GM15510 (cell line): Measurements from ENCODE around the gene NPNT.

Experiments used
- POLR2A ChIP-seq: IDR thresholded peaks from 3 replicates; pipeline ENCODE4 v1.6.1; 2011; ENCODE audit warnings: borderline replicate concordance; ENCODE audit not compliant: insufficient read length; ENCODE audit errors: extremely low read depth

Gene NPNT, protein sequence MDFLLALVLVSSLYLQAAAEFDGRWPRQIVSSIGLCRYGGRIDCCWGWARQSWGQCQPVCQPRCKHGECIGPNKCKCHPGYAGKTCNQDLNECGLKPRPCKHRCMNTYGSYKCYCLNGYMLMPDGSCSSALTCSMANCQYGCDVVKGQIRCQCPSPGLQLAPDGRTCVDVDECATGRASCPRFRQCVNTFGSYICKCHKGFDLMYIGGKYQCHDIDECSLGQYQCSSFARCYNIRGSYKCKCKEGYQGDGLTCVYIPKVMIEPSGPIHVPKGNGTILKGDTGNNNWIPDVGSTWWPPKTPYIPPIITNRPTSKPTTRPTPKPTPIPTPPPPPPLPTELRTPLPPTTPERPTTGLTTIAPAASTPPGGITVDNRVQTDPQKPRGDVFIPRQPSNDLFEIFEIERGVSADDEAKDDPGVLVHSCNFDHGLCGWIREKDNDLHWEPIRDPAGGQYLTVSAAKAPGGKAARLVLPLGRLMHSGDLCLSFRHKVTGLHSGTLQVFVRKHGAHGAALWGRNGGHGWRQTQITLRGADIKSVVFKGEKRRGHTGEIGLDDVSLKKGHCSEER

DNA sequence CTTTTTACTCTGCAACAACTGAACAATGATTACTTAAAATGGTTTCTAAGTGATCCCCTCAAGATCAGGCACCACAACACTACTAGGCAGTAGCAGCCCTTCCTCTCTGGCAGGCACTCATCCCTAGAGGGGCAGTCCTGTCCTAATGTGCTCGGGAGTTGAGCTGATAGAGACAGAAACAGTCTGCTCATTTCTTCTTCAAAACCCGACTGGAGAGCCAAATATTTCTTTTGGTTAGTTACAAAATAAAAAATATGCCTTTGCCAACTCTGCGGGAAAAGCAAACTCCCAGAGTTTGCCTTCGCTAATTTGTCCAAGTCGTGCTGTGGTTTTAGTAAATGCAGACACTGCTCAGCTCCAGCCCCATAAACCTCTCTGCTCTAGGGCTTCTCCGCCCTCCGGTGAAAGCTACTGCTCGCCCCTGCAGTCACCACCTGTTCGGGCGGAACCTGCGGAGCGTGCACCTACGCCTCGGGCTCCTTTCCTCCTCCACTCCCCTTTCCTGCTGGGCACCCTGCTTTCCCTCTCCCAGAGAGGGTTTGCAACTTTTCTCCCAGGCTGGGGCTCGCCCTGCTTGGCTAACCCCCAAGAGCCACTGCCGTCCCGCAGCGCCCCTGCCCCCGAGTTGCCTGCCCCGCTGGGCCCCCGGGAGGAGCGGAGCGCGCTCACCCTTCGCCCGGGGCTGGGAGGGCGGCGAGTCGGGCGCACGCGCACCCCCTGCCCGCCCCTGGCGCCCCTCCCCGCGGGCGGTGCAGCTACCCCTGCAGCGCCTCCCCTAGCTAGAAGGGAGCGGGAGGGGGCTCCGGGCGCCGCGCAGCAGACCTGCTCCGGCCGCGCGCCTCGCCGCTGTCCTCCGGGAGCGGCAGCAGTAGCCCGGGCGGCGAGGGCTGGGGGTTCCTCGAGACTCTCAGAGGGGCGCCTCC lies at the start of gene NPNT:
NPNT (plus strand) TSS at position 812 of the 923 bp plus-strand sequence. CDS start 182 bp downstream, outside the sequence.
- TF ChIP-seq POLR2A, result no peak

DNA sequence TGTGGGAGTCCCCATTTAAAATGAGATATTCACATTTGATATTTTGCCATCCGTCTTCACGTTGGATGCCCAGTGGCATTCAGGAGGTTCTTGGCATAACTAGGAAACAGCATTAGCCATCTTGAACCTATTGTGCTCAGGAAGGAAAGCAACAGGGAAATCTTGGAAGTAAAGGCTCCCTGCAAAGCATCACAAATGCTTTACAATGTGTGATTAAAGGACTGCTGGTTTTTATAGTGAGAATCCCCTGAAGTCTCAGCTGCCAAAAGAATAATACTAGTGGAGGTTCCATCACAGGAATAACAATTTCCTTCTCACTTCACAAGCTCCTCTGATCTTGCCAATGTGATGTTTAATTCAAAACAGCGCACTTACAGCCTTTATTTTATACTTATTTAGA lies 49.7 kb upstream of the NPNT start:
- no peak for TF ChIP-seq POLR2A

DNA sequence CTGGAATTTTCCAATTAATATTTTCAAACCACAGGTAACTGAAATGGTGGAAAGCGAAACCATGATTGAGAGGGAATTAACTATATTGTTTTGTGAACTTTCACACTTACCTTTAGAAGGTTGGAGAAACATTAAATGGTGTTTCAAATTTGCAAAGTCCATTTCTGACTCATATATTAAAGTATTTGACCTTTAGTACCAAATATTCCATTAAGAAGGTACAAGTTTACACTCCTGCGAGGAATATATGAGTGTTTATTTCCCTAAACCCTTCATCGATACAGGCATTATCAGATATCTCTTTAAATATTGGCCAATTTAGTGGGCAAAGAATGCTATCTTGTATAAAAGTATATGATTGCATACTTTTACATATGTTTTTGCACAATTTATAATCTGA lies 44.1 kb upstream of the NPNT start:
- TF ChIP-seq POLR2A, result no peak

DNA sequence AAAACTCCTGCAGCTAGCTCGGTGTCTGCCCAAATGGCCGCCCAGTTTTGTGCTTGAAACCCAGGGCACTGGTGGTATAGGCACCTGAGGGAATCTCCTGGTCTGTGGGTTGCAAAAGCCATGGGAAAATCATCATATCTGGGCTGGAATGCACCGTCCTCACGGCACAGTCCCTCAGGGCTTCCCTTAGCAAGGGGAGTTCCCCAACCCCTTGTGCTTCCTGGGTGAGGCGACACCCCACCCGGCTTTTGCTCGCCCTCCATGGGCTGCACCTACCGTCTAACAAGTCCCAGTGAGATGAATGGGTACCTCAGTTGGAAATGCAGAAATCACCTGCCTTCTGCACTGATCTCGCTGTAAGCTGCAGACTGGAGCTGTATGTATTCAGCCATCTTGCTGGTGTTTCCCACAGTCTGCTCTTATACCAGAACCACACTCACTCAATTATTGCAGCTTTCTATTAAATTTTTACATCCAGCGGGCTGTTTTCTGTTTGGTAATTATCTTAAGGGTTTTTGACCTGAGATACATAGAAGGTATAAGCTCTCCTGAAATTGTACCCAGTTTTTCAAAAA lies 36.7 kb upstream of the NPNT start:
- no peak for TF ChIP-seq POLR2A

DNA sequence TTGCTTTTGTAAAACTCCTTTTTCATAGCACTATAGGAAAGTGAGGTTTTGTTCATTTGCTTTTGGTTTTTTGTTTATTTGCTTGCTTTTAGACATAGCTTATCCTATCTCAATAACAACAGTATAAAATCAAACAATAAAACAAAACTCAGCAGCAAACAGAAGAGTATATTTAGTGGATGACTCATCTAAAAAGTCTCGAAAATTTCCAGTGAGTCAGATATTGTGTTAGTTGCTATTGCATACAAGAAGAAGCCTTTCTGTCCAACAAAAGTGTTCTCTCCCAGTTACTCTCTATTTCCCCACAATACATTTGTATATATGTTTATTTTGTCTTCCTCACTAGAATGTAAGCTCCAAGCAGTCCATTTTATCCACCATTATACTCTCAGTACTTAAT lies 36.0 kb upstream of the NPNT start:
- no peak for TF ChIP-seq POLR2A

DNA sequence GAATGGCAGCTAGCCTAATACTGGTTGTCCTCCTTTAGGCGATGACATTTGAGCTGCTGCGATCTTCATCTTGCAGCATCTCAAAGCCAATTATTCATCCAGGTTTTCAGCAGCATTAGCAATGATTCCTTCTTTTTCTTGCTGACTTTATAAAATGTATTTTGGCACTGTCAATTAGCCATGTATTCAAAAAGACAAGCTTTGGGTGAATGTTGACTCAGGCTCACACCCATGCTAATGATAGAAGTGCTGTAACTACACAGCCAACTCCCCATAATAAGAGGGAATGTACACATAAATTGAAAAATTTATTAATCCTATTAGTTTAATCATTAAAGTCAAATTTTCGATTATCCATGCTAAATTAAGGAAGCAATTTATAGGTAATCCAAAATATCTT lies 24.3 kb upstream of the NPNT start:
- no peak for TF ChIP-seq POLR2A

DNA sequence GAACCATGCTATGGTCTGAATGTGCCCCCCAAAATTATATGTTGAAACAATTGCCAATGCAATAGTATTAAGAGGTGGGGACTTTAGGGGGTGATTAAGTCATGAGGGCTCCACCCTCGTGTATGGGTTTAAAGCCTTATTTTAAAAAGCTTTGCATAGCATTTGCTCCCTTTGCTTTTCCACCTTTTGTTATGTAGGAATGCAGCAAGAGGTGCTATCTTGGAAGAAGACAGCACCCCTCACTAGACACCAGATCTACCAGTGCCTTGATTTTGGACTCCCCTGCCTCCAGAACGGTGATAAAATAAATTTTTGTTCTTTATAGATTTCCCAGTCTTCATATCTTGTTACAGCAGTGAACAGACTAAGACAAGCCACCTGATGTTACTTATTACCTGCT lies 23.3 kb upstream of the NPNT start:
- TF ChIP-seq POLR2A, result no peak

DNA sequence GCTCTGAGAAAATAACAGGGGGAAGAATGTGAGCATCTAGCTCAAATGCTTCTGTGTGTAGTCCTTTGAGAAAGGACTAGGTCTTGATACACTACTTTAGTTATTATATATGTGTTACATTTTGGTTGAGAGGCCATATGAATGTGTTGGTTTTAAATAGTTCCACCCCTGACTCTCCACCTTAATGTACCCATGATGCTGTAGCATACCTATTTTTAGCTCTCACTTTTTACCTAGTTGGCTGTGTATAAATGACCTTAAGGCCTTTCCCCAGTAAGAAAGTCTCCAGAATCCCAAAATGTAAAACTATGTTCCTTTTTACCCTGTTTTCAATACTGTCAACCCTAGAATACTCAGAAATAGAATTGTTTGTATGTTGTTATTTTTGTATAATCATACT lies 20.0 kb upstream of the NPNT start:
- no peak for TF ChIP-seq POLR2A

DNA sequence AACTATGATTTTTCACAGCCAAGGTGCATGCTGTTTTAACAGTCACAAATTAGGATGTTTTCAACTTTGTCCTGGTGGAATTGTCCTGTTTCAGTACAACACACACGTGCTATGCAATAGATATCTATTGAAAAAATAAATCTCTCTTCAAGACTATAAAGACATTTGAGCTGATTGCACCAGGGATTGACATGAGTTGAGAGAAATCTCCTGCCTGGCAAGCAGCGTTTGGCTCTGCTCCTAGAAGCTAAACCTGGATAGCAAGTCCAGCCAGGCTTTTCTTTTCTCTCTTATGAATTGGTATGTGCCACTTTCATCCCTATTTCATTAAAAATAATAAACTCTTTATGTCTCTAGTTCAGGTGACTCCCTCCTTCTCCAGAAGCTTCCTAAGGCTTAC lies 16.6 kb upstream of the NPNT start:
- TF ChIP-seq POLR2A, result no peak

DNA sequence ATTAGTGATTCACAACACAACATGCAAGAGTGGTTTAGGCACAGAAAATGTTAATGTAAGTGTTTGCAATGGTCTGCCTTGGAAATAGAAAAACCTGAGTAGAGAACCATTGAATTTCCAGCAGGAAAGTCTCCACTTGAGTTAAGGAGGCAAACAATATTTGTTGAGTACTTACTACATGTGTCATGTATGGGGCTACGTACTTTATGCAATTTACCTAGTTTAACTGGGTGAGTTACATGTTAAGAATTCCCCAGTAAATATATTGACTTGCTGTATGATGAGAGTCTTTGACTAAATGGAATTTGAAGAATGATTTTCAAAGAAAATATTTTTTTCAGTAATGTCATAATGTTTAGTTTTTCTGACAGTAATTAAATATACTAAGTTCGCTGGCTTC lies 7.8 kb upstream of the NPNT start:
- TF ChIP-seq POLR2A, result no peak

DNA sequence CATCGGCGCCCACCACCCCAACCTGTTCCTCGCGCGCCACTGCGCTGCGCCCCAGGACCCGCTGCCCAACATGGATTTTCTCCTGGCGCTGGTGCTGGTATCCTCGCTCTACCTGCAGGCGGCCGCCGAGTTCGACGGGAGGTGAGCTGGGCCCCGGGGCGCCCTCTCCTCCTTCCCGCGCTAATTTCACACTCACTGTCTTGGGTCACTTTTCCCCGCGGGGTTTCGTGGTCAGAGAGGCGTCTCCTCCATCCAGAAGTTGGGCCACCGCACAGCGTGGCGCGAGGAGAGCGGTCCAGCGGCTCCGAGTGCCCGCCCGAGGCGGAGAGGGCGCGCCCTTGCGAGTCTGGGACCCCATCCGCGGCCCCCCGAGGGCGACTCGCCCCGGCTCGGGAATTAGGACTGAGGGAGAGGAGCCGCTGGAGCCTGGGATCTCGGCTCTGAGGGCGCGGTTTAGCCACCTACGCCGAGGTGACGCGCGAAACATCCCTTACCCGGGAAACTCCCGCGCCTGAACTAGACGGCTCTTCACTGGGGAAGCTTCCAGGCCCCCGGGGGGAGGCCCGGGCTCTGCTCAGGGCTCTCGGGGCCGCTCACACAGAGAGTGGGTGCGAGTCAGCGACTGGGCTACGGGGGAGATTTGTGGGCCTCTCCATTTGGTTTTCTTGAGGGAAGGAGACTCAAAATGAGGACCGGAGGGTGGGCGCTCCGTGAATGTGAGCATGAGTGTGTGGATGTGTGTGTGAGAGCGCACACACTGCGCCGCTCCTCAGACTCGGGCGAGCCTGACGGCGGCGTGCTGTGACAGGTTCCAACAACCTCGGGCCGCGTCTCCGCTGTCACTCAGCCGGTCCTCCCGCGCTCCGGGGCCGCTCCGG lies 551 bp downstream of the NPNT start:
- TF ChIP-seq POLR2A, result no peak

DNA sequence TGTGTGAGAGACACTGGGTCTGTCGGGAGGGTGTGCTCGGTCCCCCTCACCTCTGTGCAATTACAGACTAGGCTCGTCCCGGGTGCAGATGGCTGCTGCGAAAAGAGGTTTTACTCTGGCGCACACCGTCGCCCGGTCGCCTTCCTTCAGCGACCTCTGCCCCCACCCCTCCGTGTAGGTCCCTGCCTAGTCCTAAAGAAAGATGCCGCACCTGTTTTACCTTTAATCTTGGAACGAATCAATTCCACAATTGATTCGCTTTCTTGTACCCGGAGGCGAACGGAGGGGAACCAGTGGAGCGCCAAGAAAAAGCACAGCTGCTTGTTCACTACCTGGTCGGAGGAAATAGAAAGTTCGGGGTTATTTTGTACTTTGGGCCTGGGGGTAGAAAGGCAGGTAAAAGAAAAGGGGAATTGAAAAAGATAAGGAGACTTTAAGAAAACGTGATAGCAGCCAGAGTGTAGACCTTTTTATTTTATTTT lies 1.2 kb downstream of the NPNT start:
- TF ChIP-seq POLR2A, result no peak

DNA sequence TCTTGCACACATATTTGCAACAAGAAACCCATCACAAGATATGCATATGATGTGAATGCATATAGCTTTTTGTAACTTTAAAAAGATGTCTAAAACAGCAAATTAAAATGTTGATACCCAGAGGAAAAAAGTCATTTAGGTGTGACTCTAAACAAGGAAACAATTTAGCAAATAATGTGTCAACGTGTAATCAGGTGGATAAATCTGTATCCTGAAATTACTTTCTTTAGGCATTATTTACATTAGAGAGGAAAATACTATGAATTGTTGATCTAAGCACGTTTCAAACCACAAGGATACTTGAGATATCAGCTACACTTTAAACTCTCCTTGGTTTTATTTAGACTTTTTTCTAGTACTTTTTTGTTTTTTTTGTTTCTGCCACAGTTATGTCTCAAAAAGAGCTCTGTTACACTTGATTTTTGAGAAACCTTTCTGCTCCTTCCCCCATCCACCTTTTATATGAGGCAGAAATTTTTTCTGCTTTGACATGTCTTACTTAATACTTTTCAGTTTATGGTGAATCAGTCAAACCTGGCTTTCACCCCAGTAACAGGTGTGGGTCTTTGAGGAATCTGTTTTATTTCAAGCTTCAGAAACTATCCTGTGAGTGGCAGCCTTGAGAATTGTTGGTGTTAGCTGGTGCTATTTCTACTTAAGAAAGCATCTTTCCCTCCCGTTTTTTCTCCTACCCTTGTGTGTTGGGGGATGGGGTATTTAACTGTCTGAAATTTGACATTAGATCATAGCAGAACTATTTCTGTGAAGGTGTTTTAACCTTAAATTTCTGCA lies 1.9 kb downstream of the NPNT start:
- no peak for TF ChIP-seq POLR2A
